ENCODE data around the gene OR2B3. TPM values are rescaled to one million over a fixed set of nuclear protein-coding genes. Genes with fewer than 3 reads are reported as not detected.

Gene OR2B3
- total RNA-seq = not detected

GRCh38 chr6:29087213-29087612, at the start of gene OR2B3:
Gene OR2B3, minus strand, starts transcription at chr6:29087313. Its CDS starts 65 bp downstream, at chr6:29087248.

DNA sequence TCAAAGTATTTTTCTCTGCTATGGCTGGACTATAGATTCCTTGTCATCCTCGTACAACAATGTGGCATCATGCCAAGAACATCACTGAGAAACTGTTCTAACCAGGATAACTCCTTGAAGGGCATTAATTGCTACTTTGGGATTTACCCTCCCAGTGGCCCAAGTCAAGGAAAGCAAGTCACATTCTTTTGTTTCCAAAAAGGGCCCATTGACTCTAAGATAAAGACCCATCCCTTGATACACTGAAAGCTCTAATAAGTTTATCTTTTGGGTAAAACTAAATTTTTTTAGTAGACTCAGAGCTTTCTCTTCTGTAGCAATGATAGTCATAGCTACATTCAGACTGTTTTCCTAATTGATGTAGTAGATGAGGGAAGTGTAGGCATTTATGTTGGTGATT, 20.6 kb upstream of the OR2B3 start, which contains the start of gene OR2J3:
OR2J3 (plus strand) TSS at position 301 of the 400 bp plus-strand sequence. CDS start 3,833 bp downstream, outside the sequence.

GRCh38 chr6:29099190-29099589, 12.1 kb upstream of the OR2B3 start, which contains the start of gene OR2J1:
Gene OR2J1, plus strand, starts transcription at chr6:29099490. Its CDS starts 1,453 bp downstream, at chr6:29100943.

GRCh38 chr6:29045075-29045474, 42.0 kb downstream of the OR2B3 start, which contains the start of gene OR2W1:
Gene OR2W1, minus strand, starts transcription at chr6:29045175. Its CDS starts 0 bp downstream, at chr6:29045175.

Other genes with a start within 250 kb of the OR2B3 start
- gene TRIM27, start 163.3 kb downstream of the OR2B3 start, total RNA-seq = 68.8 TPM
- gene ZNF311, start 82.0 kb downstream of the OR2B3 start, total RNA-seq = 2.9 TPM
- not detected for gene OR2W1, start 42.1 kb downstream of the OR2B3 start, total RNA-seq
- not detected for gene OR2J1, start 12.2 kb upstream of the OR2B3 start, total RNA-seq
- not detected for gene OR2J3, start 20.7 kb upstream of the OR2B3 start, total RNA-seq
- not detected for gene OR2J2, start 83.6 kb upstream of the OR2B3 start, total RNA-seq
- not detected for gene OR14J1, start 214.4 kb upstream of the OR2B3 start, total RNA-seq